Hematopoietic multipotent progenitor cell treated with erythropoietin and hydrocortisone succinate and interleukin-3 and kit ligand, for 8 days (in vitro differentiated cells): ENCODE results near the gene GPD1L.
"Not testable (repeated sequence)": the region's sequence is repeated elsewhere in the genome, so short reads cannot be mapped to it uniquely, and the experiment has no call there.

ENCODE experiments used
- DNase-seq: peaks from one replicate; pipeline ENCODE4 v3.0.0-alpha.2; 2015

GPD1L gene

DNA sequence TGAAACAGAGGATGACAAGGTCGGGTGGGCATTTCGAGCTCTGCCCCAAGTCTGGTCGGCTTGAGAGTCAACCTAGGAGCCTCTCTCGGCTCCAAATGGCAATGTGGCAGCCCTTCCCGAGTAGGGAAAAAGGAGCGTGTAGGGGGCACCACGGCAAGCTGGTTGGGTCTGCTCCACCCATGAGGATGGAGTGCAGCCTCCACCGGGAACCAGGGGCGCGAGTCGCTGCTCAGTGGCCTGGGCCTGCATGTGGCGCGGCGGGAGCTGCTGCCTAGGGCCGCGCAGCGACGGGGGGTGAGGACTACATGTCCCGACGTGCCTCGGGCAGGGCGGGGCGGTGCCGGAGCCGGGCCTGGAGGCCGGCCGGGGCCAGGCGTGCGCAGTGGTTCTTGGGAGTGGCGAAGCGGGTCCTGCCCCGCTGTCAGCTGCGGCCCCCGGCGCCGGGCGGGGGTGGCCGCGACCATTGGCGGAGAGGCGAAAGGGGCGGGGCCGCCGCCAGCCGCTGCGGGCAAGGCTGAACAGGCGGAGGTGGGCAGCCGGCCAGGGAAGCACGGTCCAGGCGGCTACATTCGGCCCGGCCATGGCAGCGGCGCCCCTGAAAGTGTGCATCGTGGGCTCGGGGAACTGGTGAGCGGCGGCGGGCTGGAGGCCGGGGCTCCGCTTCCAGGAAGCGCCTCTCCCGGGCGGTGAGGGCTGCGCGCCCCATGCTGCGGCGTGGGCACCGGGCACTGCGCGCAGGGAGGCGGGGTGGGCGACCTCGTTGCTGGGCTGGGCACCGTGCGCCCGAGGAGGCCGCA is at the start of gene GPD1L:
Gene GPD1L (plus strand): TSS at position 489 of the 797 bp plus-strand sequence. CDS start 92 bp downstream, at position 581.
- peak; percentile 95 for DNase-seq

GRCh38 chr3:32058465-32058864 is 48.0 kb upstream of the GPD1L start:
- DNase-seq = not testable (repeated sequence)

DNA sequence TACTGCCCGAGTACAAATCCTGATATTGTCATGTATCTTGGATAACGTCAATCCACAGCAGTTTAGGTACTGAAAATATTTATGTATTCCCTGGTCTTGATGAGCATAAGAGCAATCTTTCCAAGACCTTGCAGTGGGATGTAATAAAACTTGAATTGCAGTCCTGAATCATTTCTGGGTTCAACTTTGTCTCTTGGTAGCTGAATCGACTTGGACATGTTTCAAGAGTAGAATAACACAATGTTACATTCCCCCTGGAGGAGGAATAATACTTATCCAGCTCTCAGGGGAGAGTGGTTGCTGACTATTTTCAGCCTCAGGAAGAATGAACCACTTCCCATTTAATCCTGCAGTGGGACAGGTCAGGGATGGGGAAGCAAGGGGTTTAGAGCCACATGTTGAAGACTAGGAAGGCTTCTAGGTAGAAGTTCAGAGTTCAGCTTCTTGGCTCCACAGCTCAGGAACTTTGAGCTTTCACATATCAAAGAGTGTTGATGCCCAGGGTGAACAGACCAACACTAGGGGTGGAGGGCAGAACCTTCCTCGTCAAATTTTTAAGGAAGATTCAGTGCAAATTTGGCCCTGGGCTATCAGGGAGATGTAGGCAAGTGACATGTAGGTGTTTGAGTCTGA is 43.4 kb upstream of the GPD1L start:
- DNase-seq = no peak

DNA sequence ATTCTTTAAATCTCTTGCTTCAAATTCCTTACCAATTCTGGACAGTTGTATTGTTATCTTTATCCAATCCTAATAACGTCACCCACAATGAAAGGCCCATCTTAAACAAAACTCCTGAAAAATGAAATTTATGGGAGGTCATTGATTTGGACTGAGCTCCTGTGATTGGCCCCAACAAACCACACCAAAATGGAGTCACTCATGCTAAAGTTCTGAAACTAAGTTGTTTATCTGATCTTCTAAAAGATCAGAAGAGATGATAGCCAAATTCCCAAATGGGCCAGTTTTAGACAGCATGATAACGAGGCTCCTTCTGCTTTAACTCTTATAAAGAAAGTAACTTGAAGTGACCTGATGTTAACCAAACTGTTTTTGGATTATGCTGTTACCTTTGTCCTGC is 39.7 kb upstream of the GPD1L start:
- DNase-seq = no peak

GRCh38 chr3:32074194-32074593 is 32.2 kb upstream of the GPD1L start:
- DNase-seq = peak; percentile 51

DNA sequence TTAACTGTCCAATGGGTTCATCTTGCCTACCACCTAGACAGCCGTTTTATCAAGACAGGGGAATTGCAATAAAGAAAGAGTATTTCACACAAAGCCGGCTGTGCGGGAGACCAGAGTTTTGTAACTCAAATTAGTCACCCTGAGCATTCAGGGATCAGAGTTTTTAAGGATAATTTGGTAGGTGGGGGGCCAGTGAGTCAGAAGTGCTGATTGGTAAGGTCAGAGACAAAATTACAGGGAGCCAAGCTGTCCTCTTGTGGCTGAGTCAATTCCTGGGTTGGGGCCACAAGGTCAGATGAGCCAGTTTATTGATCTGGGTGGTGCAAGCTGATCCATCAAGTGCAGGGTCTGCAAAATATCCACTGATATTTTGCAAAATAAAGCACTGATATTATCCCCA is 29.9 kb upstream of the GPD1L start:
- no peak for DNase-seq

- no peak for DNase-seq
Observed at GRCh38 chr3:32077260-32078084, 28.9 kb upstream of the GPD1L start.

GRCh38 chr3:32078085-32078634 is 28.3 kb upstream of the GPD1L start:
- DNase-seq = no peak

GRCh38 chr3:32078864-32079263 is 27.6 kb upstream of the GPD1L start:
- no peak for DNase-seq

GRCh38 chr3:32082721-32083120 is 23.7 kb upstream of the GPD1L start:
- DNase-seq = no peak

- DNase-seq = no peak
Observed at GRCh38 chr3:32083702-32084270, 22.6 kb upstream of the GPD1L start.

- DNase-seq = no peak
Observed at GRCh38 chr3:32084870-32085269, 21.6 kb upstream of the GPD1L start.

- DNase-seq = no peak
Observed at GRCh38 chr3:32086464-32086863, 20.0 kb upstream of the GPD1L start.

DNA sequence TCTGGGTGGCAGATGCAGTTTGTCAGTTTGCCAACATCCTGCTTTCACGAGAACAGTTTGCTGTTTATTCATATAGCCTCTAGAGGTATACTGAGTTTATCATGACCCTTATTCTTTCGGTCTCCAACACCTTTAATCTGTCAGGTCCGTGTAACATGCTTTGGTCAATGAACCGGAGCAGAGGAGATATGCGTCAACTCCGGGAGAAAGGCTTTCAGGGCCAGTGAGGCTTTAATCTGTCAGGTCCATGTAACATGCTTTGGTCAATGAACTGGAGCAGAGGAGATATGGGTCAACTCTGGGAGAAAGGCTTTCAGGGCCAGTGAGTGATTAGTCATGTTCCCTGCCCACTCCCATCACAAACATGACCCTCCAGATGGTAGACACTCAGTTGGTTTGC is 16.9 kb upstream of the GPD1L start:
- no peak for DNase-seq

DNA sequence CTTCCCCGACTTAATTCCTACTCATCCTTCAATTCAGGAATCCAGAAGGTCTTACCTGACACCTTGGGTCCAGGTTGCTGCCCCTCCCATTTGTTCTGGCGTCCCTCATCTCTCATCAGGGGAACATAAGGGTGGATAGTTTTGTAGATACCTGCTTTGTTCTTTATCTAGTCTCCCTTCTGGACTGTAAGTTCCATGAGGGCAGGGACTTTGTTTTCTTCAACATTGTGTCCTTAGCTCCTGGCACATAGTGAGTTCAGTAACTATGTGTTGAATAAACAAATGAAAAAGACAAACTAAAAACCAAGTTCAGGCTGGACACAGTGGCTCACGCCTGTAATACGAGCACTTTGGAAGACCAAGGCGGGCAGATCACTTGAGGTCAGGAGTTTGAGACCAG is 13.2 kb upstream of the GPD1L start:
- DNase-seq = no peak

GRCh38 chr3:32095431-32095830 is 11.0 kb upstream of the GPD1L start:
- no peak for DNase-seq

- no peak for DNase-seq
Observed at GRCh38 chr3:32097768-32098167, 8.7 kb upstream of the GPD1L start.

- DNase-seq = no peak
Observed at GRCh38 chr3:32098528-32098927, 7.9 kb upstream of the GPD1L start.

DNA sequence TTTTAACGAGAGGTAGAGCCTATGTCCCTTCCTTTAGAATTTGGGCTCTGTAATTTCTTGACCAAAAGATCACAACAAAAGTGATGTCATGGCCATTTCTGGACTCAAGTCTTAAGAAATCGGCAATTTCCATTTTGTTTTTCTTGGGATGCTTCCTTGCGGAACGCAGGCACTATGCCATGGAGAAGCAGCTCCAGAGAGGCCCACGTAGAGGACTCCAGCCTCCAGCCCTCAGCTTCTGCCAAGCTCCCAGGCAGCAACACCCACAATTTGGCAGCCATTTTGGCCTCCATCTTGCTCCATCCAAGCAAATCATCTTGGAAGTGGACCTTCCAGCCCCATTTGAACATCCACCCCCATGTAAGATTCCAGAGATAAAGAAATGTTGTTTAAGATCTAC is 6.0 kb upstream of the GPD1L start:
- DNase-seq = no peak

- no peak for DNase-seq
Observed at GRCh38 chr3:32102289-32102688, 4.1 kb upstream of the GPD1L start.

GRCh38 chr3:32104492-32104891 is 1.9 kb upstream of the GPD1L start:
- DNase-seq = no peak

GRCh38 chr3:32105291-32106131 is 909 bp upstream of the GPD1L start:
- no peak for DNase-seq
